NK-92 (cell line): Measurements from ENCODE around the gene PARVB.

ENCODE experiments used
- DNase-seq: peaks from one replicate; lab custom pipeline; 2025; ENCODE audit not compliant: unreplicated experiment; lab: John Stamatoyannopoulos, UW

The PARVB gene

GRCh38 chr22:44211256-44211945 lies 187.3 kb downstream of the PARVB start:
- DNase-seq = no peak

DNA sequence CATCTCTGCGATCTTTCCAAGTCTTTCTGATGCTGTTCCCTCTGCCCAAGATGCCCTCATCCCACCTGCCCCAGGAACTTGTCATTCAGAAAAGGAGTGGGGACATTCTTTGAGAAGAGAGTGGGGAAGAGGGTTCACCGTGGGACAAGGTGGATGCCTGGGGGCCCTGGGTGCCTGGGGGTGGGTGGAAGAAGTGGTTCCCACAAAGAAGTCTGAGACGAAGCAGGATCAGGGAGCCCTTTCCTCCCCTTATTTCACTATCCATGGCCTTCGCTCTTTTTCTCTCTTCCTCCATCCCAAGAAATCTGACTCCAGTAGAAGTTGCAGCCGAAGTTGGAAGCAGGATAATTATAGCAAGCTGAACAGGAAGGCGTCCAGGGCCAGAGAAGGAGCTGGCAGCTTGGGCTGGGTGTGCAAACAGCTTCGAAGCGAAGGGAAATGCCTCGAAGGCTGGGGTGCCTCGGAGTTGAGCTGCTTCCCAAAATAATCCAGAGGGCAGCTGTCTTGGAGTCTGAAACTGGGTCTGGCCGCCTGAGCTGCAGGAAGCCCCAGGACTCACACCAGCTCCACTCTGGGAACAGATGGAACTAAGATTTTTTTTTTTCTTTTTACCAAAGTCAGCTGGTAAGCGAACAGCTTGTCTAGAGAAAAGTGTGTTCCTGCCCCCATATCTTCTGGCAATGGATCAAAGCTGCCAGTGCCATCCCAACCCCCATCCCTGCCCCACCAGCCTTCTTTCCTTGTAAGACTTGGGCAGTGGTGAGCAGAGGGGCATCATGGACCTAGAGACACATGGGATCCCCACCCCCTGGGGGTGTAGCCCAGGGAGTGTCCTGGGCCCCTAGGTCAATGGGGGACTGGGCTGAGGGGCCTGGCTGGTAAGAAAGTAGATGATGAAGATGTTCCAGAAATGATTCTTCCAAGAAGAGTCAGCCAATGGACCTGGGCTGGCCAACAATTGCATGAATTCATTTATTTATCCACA lies 188.1 kb downstream of the PARVB start:
- DNase-seq = no peak

DNA sequence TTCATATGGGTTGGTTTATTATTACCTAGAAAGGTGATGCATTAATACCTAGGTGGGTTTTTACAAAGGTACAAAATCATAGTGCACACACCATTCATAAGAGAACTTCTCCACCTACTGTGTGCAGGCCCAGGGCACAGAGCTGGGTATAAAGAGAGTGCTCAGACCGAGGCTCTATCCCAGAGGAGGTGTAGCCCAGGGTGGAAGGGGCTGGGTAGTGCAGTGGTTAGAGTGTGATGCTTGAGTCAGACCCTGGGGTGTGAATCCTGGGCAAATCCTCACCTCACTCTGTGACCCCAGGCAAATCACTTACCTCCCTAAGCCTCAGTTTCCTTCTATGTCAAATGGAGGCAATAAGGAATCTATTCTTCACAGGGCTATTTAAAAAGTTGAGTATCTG lies 188.8 kb downstream of the PARVB start:
- no peak for DNase-seq

GRCh38 chr22:44213489-44214043 lies 189.5 kb downstream of the PARVB start:
- no peak for DNase-seq

GRCh38 chr22:44214187-44214586 lies 190.1 kb downstream of the PARVB start:
- DNase-seq = no peak

- DNase-seq = no peak
Measured at GRCh38 chr22:44214764-44215163, 190.7 kb downstream of the PARVB start.

GRCh38 chr22:44215287-44215686 lies 191.2 kb downstream of the PARVB start:
- no peak for DNase-seq

- no peak for DNase-seq
Measured at GRCh38 chr22:44217346-44217745, 193.2 kb downstream of the PARVB start.

- no peak for DNase-seq
Measured at GRCh38 chr22:44218071-44218470, 194.0 kb downstream of the PARVB start.

DNA sequence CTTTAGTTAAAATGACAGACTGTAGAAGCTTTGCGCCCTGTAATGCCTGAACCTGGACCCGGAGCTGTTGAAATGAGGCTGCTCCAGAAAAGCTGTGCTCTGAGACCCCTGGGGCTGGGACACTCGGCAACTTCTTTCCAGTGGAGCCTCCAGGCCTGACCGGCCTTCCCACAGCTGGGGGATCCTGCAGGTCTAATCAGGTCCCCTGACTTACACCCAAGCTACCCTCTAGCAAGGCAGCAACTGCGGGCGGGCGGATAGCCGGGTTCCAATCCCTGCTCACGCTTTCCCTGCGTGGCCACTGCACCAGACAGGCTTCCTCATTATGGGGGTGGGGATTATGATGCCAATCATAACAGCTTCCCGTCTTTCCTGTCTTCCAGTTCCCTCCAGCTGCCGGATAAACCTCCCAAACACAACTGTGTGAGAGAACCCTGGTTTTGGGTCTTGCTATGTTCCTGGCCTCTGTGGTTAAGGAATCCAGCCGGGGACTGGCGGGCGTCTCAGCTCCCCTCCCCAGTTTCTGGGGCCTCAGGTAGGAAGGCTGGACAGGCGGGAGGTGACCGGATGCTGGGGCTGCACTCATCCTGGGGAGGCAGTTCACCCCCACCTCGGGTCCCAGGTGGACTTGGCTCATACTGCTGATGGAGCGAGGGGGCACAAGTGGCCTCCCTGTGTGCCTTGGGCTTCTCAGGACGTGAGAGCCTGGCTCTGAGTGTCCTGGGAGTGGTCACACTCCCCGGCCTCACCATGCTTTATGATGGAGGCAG lies 195.2 kb downstream of the PARVB start:
- DNase-seq = no peak

DNA sequence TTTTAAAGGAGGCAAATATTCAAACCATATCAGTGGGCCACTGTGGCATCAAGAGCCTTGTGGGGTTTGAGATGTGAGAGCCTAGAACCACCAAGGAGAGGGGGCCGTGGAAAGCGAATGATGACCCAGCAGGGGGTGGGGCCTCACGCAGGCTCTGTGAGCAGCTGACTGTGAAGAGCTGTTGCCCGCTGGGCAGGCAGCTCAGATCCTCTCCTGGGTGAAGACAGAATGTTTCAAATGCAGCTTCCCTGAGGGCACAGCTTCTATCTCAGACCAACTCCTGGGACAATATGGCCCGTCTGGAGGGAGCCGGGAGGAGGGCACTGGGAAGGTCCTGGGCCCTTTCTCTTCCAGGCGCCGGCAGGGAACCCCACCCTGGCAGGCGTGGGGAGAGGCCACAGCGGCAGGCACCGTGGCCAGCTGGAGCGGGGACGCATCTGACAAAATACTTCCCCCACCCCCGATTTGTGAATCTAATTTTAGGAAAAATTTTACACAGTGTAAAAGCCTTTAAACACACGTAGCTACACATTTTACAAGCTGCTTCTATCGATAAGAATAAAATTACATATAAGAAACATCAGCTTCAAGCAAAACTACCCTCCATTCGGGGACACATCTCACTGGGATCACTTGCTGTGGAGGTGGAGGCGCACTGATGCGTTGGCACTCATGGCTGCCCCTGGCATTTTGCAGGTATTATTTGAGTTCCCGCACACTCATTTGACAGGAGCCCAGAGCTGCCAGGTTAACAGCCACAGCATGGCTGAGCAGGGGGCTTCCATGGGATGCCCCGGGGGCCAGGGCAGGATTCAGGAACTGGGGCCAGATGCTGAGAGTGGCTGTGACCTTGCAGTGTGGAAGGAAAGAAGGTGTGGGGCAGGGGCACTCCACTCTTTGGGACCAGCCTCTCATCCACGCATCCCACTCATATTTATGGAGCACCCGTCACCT lies 196.9 kb downstream of the PARVB start:
- DNase-seq = no peak

GRCh38 chr22:44221710-44222475 lies 197.8 kb downstream of the PARVB start:
- no peak for DNase-seq
